CD8-positive, alpha-beta memory T cell (primary cell): ENCODE measurements around the gene MTG2. TPM values are rescaled to one million over a fixed set of nuclear protein-coding genes. Genes with fewer than 3 reads are reported as not detected.

ENCODE experiments used
- CTCF ChIA-PET: fragments of 350-600 bp; sonication (Branson Sonifier 250); formaldehyde crosslinking; loops from one replicate; lab custom pipeline; 2021; ENCODE audit warnings: antibody characterized with exemption; lab: Charles Lee
- POLR2A ChIA-PET: fragments of 350-600 bp; sonication (Branson Sonifier 250); formaldehyde crosslinking; loops from one replicate; lab custom pipeline; 2021; ENCODE audit warnings: antibody characterized with exemption; lab: Charles Lee
- DNase-seq, 5 donors: peaks; one replicate each; pipeline versions ENCODE4 v3.0.0 to v3.0.0-alpha.2; 2020 to 2022; ENCODE audit warnings: mixed read lengths in 1 of 5
- H3K27ac ChIP-seq: one replicate; pipeline ENCODE4 v1.7.0; 2013; ENCODE audit warnings: low read depth, mild to moderate bottlenecking, low read length, moderate library complexity
- H3K27me3 ChIP-seq: 2 replicates; pipeline ENCODE4 v1.7.0; 2013; ENCODE audit warnings: low read length, mild to moderate bottlenecking; ENCODE audit not compliant: insufficient read depth, poor library complexity, severe bottlenecking
- H3K36me3 ChIP-seq: 2 replicates; pipeline ENCODE4 v1.7.0; 2013; ENCODE audit warnings: mild to moderate bottlenecking, low read length, moderate library complexity; ENCODE audit not compliant: insufficient read depth
- H3K4me1 ChIP-seq: 2 replicates; pipeline ENCODE4 v1.7.0; 2013; ENCODE audit warnings: mild to moderate bottlenecking, low read length, moderate library complexity; ENCODE audit not compliant: insufficient read depth
- H3K4me3 ChIP-seq: 2 replicates; pipeline ENCODE4 v1.7.0; 2013; ENCODE audit warnings: mild to moderate bottlenecking, low read length
- H3K9me3 ChIP-seq: 2 replicates; pipeline ENCODE4 v1.7.0; 2013; ENCODE audit warnings: mild to moderate bottlenecking, low read length
- H3K27ac Mint-ChIP-seq, 8 donors: one replicate each; pipeline ENCODE4 v1.8.0; 2020 to 2021; ENCODE audit warnings: mixed read lengths in 8 of 8, mild to moderate bottlenecking in 6 of 8, inconsistent platforms in 3 of 8, moderate library complexity in 3 of 8
- H3K27me3 Mint-ChIP-seq, 2 donors: one replicate each; pipeline ENCODE4 v1.8.0; 2020 to 2021; ENCODE audit warnings: mixed read lengths in 2 of 2, mild to moderate bottlenecking in 1 of 2, moderate library complexity in 1 of 2
- H3K36me3 Mint-ChIP-seq, 3 donors: one replicate each; pipeline ENCODE4 v1.8.0; 2020 to 2021; ENCODE audit warnings: mixed read lengths in 3 of 3, inconsistent platforms in 1 of 3, mild to moderate bottlenecking in 1 of 3
- H3K4me1 Mint-ChIP-seq, 3 donors: one replicate each; pipeline ENCODE4 v1.8.0; 2020 to 2021; ENCODE audit warnings: mixed read lengths in 3 of 3, inconsistent platforms in 1 of 3, mild to moderate bottlenecking in 1 of 3
- H3K4me3 Mint-ChIP-seq, 7 donors: one replicate each; pipeline ENCODE4 v1.8.0; 2020 to 2021; ENCODE audit warnings: mixed read lengths in 7 of 7, mild to moderate bottlenecking in 6 of 7, moderate library complexity in 4 of 7, inconsistent platforms in 2 of 7
- H3K9me3 Mint-ChIP-seq, 5 donors: one replicate each; pipeline ENCODE4 v1.8.0; 2020 to 2022; ENCODE audit warnings: mixed read lengths in 5 of 5, mild to moderate bottlenecking in 3 of 5, moderate library complexity in 2 of 5, inconsistent platforms in 1 of 5
- polyA plus RNA-seq: library from polyadenylated mRNA; unstranded; fragments of 300-500 nt; fragmentation: Illumina TruSeq; gene quantifications from one replicate; pipeline ENCODE4 v1.2.3, GENCODE V29; 2021
- total RNA-seq, 2 experiments: library from RNA; stranded (reverse); gene quantifications; one replicate each; pipeline ENCODE4 v1.2.3, GENCODE V29; 2021

MTG2 gene
- total and polyA plus RNA-seq, 3 experiments from 2014 or later = 19.0 to 45.9 (median 44.6) TPM

- H3K27ac ChIP-seq = no peak overlapping the region
- H3K36me3 ChIP-seq = peaks cover 31% of the 10 kb centered on the region
- ChIA-PET CTCF (no interaction called here), POLR2A (no interaction called here)
- no peaks in the 10 kb centered on the region for H3K27me3 Mint-ChIP-seq
- peaks cover 0 to under 1% (median 0%) of the 10 kb centered on the region in 3 donors for H3K4me1 Mint-ChIP-seq
- H3K27ac Mint-ChIP-seq = no peak overlapping the region
- DNase-seq = peak in 1 of 5 donors; percentile 17
- peaks cover 5 to 66% (median 16%) of the 10 kb centered on the region in 3 donors for H3K36me3 Mint-ChIP-seq
- no peaks in the 10 kb centered on the region for H3K9me3 ChIP-seq
- no peaks in the 10 kb centered on the region for H3K4me1 ChIP-seq
- no peak overlapping the region for H3K4me3 Mint-ChIP-seq
- H3K4me3 ChIP-seq = no peak overlapping the region
- no peaks in the 10 kb centered on the region for H3K9me3 Mint-ChIP-seq
- H3K27me3 ChIP-seq = no peaks in the 10 kb centered on the region
These were observed 17.8 kb downstream of the MTG2 start for GRCh38 chr20:62200491-62201172.

- Histone ChIP-seq H3K27me3 (no peaks in the 10 kb centered on the region), H3K4me3 (no peak overlapping the region), H3K27ac (no peak overlapping the region), H3K36me3 (peaks cover 31% of the 10 kb centered on the region), H3K9me3 (no peaks in the 10 kb centered on the region), H3K4me1 (no peaks in the 10 kb centered on the region)
- H3K27me3 Mint-ChIP-seq = no peaks in the 10 kb centered on the region
- POLR2A ChIA-PET = no interaction called here
- CTCF ChIA-PET = no interaction called here
- peak overlapping the region in 1 of 8 donors; percentile 43 for H3K27ac Mint-ChIP-seq
- H3K4me3 Mint-ChIP-seq = no peak overlapping the region
- peak in 1 of 5 donors; percentile 43 for DNase-seq
- peaks cover 5 to 63% (median 15%) of the 10 kb centered on the region in 3 donors for H3K36me3 Mint-ChIP-seq
- no peaks in the 10 kb centered on the region for H3K4me1 Mint-ChIP-seq
- H3K9me3 Mint-ChIP-seq = no peaks in the 10 kb centered on the region
These were observed 18.6 kb downstream of the MTG2 start for GRCh38 chr20:62201173-62202082.

- Histone ChIP-seq H3K27ac (no peak overlapping the region), H3K4me3 (no peak overlapping the region), H3K4me1 (no peaks in the 10 kb centered on the region), H3K9me3 (no peaks in the 10 kb centered on the region), H3K36me3 (peaks cover 31% of the 10 kb centered on the region), H3K27me3 (no peaks in the 10 kb centered on the region)
- ChIA-PET CTCF (no interaction called here), POLR2A (no interaction called here)
- Mint-ChIP-seq H3K36me3 (peaks cover 5 to 63% (median 15%) of the 10 kb centered on the region in 3 donors), H3K4me1 (no peaks in the 10 kb centered on the region), H3K4me3 (no peak overlapping the region), H3K27me3 (no peaks in the 10 kb centered on the region), H3K9me3 (no peaks in the 10 kb centered on the region), H3K27ac (no peak overlapping the region)
- peak in 1 of 5 donors; percentile 27 for DNase-seq
These were observed 19.2 kb downstream of the MTG2 start for GRCh38 chr20:62202083-62202395.

- Mint-ChIP-seq H3K27ac (peak overlapping the region in 1 of 8 donors; percentile 57), H3K4me3 (no peak overlapping the region), H3K4me1 (no peaks in the 10 kb centered on the region), H3K36me3 (peaks cover 5 to 56% (median 15%) of the 10 kb centered on the region in 3 donors), H3K27me3 (no peaks in the 10 kb centered on the region), H3K9me3 (no peaks in the 10 kb centered on the region)
- H3K4me1 ChIP-seq = no peaks in the 10 kb centered on the region
- H3K36me3 ChIP-seq = peaks cover 28% of the 10 kb centered on the region
- POLR2A ChIA-PET = no interaction called here
- no peak overlapping the region for H3K4me3 ChIP-seq
- DNase-seq = peak in 1 of 5 donors; percentile 18
- H3K27me3 ChIP-seq = no peaks in the 10 kb centered on the region
- H3K27ac ChIP-seq = no peak overlapping the region
- CTCF ChIA-PET = no interaction called here
- no peaks in the 10 kb centered on the region for H3K9me3 ChIP-seq
These were observed 20.0 kb downstream of the MTG2 start for GRCh38 chr20:62202676-62203377.

- Histone ChIP-seq H3K4me3 (no peak overlapping the region), H3K27me3 (no peaks in the 10 kb centered on the region), H3K9me3 (no peaks in the 10 kb centered on the region), H3K27ac (no peak overlapping the region), H3K4me1 (no peaks in the 10 kb centered on the region), H3K36me3 (peaks cover 23% of the 10 kb centered on the region)
- CTCF ChIA-PET = no interaction called here
- Mint-ChIP-seq H3K4me3 (no peak overlapping the region), H3K27ac (no peak overlapping the region), H3K9me3 (no peaks in the 10 kb centered on the region), H3K27me3 (no peaks in the 10 kb centered on the region), H3K36me3 (peaks cover 5 to 49% (median 15%) of the 10 kb centered on the region in 3 donors), H3K4me1 (no peaks in the 10 kb centered on the region)
- POLR2A ChIA-PET = no interaction called here
- no peak for DNase-seq
These were observed 20.7 kb downstream of the MTG2 start for GRCh38 chr20:62203378-62204030.

DNA sequence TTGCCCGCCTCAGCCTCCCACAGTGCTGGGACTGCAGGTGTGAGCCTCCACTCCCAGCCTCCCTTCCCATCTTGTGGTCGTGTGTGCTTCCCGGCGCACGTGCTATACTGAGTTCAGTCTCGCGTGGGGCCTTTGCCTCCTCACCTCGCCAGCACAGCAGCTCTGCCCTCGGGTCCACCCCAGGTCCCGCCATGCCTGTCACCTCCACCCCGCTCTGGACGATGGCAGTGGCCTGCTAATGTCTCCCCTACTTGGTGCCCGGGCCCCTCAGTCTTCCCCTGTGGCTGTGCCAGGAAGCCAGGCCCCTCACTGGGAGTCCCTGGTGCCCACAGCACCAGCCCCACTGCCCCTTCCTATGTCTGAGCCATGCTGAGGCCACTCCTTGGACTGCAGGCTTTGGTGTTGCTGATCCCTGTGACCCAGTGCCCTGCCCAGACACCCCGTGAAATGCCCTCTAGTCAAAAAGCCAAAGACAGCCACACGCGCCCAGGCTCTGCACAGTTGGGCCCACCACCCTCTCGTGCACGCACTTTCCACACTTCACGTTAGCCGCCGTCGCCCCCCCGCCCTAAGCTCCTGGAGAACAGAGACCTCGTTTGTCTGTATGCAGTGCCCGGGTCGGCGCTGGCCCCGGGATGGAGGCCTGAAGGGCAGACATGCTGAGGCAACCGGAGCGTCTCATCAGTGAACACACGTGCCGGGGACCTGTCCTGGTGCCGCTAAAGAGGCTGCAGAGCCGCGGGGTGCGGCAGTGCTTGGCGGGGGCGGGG, 23.0 kb downstream of the MTG2 start:
- Histone ChIP-seq H3K27me3 (no peaks in the 10 kb centered on the region), H3K27ac (no peak overlapping the region), H3K4me3 (no peak overlapping the region), H3K36me3 (peaks cover 7% of the 10 kb centered on the region), H3K9me3 (no peaks in the 10 kb centered on the region), H3K4me1 (no peaks in the 10 kb centered on the region)
- Mint-ChIP-seq H3K27me3 (no peaks in the 10 kb centered on the region), H3K4me1 (no peaks in the 10 kb centered on the region), H3K36me3 (peaks cover 0 to 30% (median 4%) of the 10 kb centered on the region in 3 donors), H3K4me3 (no peak overlapping the region), H3K9me3 (no peaks in the 10 kb centered on the region), H3K27ac (no peak overlapping the region)
- DNase-seq = no peak
- POLR2A ChIA-PET = no interaction called here
- CTCF ChIA-PET = no interaction called here

DNA sequence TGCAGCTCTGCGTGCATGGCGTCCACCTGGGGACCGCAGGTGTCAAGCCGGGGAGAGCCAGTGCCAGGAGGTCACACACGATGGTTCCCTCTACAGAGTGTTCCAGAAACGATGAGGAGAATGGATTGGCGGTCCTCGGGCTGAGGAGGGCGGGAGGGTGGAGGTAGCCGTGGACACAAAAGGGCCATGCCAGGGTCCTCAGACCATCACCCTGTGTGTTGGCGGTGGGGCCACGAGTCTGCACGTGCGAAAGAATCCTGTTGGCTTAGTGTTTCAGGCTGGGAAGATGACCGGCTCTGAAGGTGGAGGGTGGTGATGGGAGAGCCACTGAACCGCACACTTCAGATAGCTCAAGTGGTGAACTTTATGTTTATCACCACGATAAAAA, 23.6 kb downstream of the MTG2 start:
- POLR2A ChIA-PET = no interaction called here

More for the DNA sequence above, 23.6 kb downstream of the MTG2 start:
- no peaks in the 10 kb centered on the region for H3K4me1 Mint-ChIP-seq
- H3K27me3 Mint-ChIP-seq = no peaks in the 10 kb centered on the region
- H3K9me3 Mint-ChIP-seq = no peaks in the 10 kb centered on the region
- Histone ChIP-seq H3K4me1 (no peaks in the 10 kb centered on the region), H3K27ac (no peak overlapping the region), H3K4me3 (no peak overlapping the region), H3K27me3 (peaks cover 6% of the 10 kb centered on the region), H3K36me3 (peaks cover 7% of the 10 kb centered on the region), H3K9me3 (no peaks in the 10 kb centered on the region)
- no peak for DNase-seq
- H3K4me3 Mint-ChIP-seq = no peak overlapping the region
- H3K27ac Mint-ChIP-seq = no peak overlapping the region
- H3K36me3 Mint-ChIP-seq = peaks cover 0 to 24% (median 4%) of the 10 kb centered on the region in 3 donors
- CTCF ChIA-PET = no interaction called here
